BE2C (cell line): ENCODE measurements around the gene PKHD1.

Source experiments
- DNase-seq: peaks from one replicate; pipeline ENCODE4 v3.0.0-alpha.2; 2020
- H3K27me3 ChIP-seq: fragments of 250-450 bp; sonication (Bioruptor Pico); 2 replicates; pipeline ENCODE4 v1.5.1; 2020; ENCODE audit warnings: mild to moderate bottlenecking
- H3K36me3 ChIP-seq: fragments of 250-450 bp; sonication (Bioruptor Pico); 2 replicates; pipeline ENCODE4 v1.5.1; 2020; ENCODE audit warnings: mild to moderate bottlenecking
- H3K4me1 ChIP-seq: fragments of 250-450 bp; sonication (Bioruptor Pico); 2 replicates; pipeline ENCODE4 v1.5.1; 2020
- H3K4me3 ChIP-seq: 2 replicates; pipeline ENCODE4 v1.5.1; 2011; ENCODE audit warnings: low read depth, low read length
- H3K9me3 ChIP-seq: fragments of 250-450 bp; sonication (Bioruptor Pico); 2 replicates; pipeline ENCODE4 v1.5.1; 2020
- TF ChIP-seq, protein P1 (sequence below): IDR thresholded peaks from 2 replicates; pipeline ENCODE4 v1.5.1; 2012; ENCODE audit warnings: mild to moderate bottlenecking, low read depth, low read length

The PKHD1 gene

GRCh38 chr6:51569594-51569993 is 517.8 kb downstream of the PKHD1 start:
- Histone ChIP-seq H3K9me3 (no peaks in the 10 kb centered on the region), H3K27me3 (no peaks in the 10 kb centered on the region), H3K4me1 (peaks cover 26% of the 10 kb centered on the region), H3K4me3 (no peak overlapping the region), H3K36me3 (no peaks in the 10 kb centered on the region)
- DNase-seq = peak; percentile 42
- TF ChIP-seq, protein P1, sequence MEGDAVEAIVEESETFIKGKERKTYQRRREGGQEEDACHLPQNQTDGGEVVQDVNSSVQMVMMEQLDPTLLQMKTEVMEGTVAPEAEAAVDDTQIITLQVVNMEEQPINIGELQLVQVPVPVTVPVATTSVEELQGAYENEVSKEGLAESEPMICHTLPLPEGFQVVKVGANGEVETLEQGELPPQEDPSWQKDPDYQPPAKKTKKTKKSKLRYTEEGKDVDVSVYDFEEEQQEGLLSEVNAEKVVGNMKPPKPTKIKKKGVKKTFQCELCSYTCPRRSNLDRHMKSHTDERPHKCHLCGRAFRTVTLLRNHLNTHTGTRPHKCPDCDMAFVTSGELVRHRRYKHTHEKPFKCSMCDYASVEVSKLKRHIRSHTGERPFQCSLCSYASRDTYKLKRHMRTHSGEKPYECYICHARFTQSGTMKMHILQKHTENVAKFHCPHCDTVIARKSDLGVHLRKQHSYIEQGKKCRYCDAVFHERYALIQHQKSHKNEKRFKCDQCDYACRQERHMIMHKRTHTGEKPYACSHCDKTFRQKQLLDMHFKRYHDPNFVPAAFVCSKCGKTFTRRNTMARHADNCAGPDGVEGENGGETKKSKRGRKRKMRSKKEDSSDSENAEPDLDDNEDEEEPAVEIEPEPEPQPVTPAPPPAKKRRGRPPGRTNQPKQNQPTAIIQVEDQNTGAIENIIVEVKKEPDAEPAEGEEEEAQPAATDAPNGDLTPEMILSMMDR = peak; percentile 82

GRCh38 chr6:51568771-51569170 is 518.6 kb downstream of the PKHD1 start:
- Histone ChIP-seq H3K36me3 (no peaks in the 10 kb centered on the region), H3K4me1 (peaks cover 26% of the 10 kb centered on the region), H3K9me3 (no peaks in the 10 kb centered on the region), H3K27me3 (no peaks in the 10 kb centered on the region), H3K4me3 (no peak overlapping the region)
- TF ChIP-seq, protein P1 = no peak
- DNase-seq = no peak

DNA sequence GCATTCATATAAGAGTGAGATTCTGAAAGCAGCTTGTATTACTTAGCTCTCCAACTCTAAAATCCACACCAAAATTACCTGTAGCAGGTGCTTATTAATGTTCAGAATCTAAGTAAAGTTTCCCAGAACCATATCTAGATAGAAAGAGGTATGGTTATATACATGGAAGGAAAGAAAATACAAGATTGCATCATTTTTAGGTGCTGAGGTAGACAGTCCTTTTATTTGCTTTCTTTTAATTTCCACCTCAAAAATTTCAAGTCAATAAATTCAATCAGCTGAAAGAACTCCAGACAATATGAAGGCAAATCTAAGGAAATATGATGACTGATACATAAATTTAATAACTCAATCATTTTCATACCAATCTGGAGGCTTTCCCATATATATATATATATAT is 521.9 kb downstream of the PKHD1 start:
- Histone ChIP-seq H3K4me3 (no peak overlapping the region), H3K4me1 (peaks cover 19% of the 10 kb centered on the region), H3K36me3 (no peaks in the 10 kb centered on the region), H3K9me3 (no peaks in the 10 kb centered on the region), H3K27me3 (no peaks in the 10 kb centered on the region)
- no peak for DNase-seq
- TF ChIP-seq, protein P1 = no peak
